ENCODE results near the gene DOCK9.
"Not testable (repeated sequence)": the region's sequence is repeated elsewhere in the genome, so short reads cannot be mapped to it uniquely, and the experiment has no call there.

DOCK9 gene

GRCh38 chr13:98772794-98773452 is 204.9 kb downstream of the DOCK9 start:
- DNase-seq (ENCODE audit: low spot score) = no peak

GRCh38 chr13:98771838-98772611 is 205.8 kb downstream of the DOCK9 start:
- no peak for DNase-seq (ENCODE audit: low spot score)

GRCh38 chr13:98769736-98770135 is 208.1 kb downstream of the DOCK9 start:
- no peak for DNase-seq (ENCODE audit: low spot score)

GRCh38 chr13:98768522-98768921 is 209.3 kb downstream of the DOCK9 start:
- DNase-seq (ENCODE audit: low spot score) = no peak

GRCh38 chr13:98766697-98767096 is 211.2 kb downstream of the DOCK9 start:
- DNase-seq (ENCODE audit: low spot score) = no peak

- DNase-seq (ENCODE audit: low spot score) = no peak
Measured at GRCh38 chr13:98765996-98766519, 211.8 kb downstream of the DOCK9 start.

- no peak for DNase-seq (ENCODE audit: low spot score)
Measured at GRCh38 chr13:98761986-98762616, 215.8 kb downstream of the DOCK9 start.

- DNase-seq (ENCODE audit: low spot score) = no peak
Measured at GRCh38 chr13:98761126-98761985, 216.5 kb downstream of the DOCK9 start.

GRCh38 chr13:98755729-98756128 is 222.1 kb downstream of the DOCK9 start:
- no peak for DNase-seq (ENCODE audit: low spot score)

- no peak for DNase-seq (ENCODE audit: low spot score)
Measured at GRCh38 chr13:98755116-98755515, 222.7 kb downstream of the DOCK9 start.

GRCh38 chr13:98754468-98754867 is 223.4 kb downstream of the DOCK9 start:
- DNase-seq (ENCODE audit: low spot score) = not testable (repeated sequence)

- DNase-seq (ENCODE audit: low spot score) = peak; percentile 53
Measured at GRCh38 chr13:98752467-98753290, 225.2 kb downstream of the DOCK9 start, which contains the start of gene SLC15A1. Gene SLC15A1, minus strand, starts transcription at chr13:98752672. Its CDS starts 74 bp downstream, at chr13:98752598.

GRCh38 chr13:98751861-98752466 is 225.9 kb downstream of the DOCK9 start:
- peak; percentile 60 for DNase-seq (ENCODE audit: low spot score)

- peak; percentile 56 for DNase-seq (ENCODE audit: low spot score)
Measured at GRCh38 chr13:98751367-98751782, 226.5 kb downstream of the DOCK9 start.

- no peak for DNase-seq (ENCODE audit: low spot score)
Measured at GRCh38 chr13:98749501-98749900, 228.4 kb downstream of the DOCK9 start.

GRCh38 chr13:98746968-98747367 is 230.9 kb downstream of the DOCK9 start:
- DNase-seq (ENCODE audit: low spot score) = no peak
